KOPT-K1 (cell line): Measurements from ENCODE around the gene NFIX.
A peak's percentile ranks its signal among the peaks of the same experiment; 100 is the strongest.

ENCODE experiments used
- H3K27ac ChIP-seq: fragments of 200-600 bp; sonication (generic); 2 replicates; pipeline ENCODE4 v1.5.1; 2016; ENCODE audit warnings: antibody characterized with exemption, mild to moderate bottlenecking, low read depth, low read length; ENCODE audit not compliant: poor library complexity, severe bottlenecking
- H3K36me3 ChIP-seq: fragments of 200-600 bp; sonication (generic); 2 replicates; pipeline ENCODE4 v1.5.1; 2017; ENCODE audit warnings: antibody characterized with exemption, mild to moderate bottlenecking, low read length, moderate library complexity; ENCODE audit not compliant: insufficient read depth
- H3K9me3 ChIP-seq: fragments of 200-600 bp; sonication (generic); 2 replicates; pipeline ENCODE4 v1.5.1; 2017; ENCODE audit warnings: antibody characterized with exemption, low read length, mild to moderate bottlenecking; ENCODE audit not compliant: insufficient read depth, poor library complexity, severe bottlenecking

NFIX gene

GRCh38 chr19:13117176-13117771, 122.0 kb downstream of the NFIX start:
- Histone ChIP-seq H3K27ac (peak overlapping the region; percentile 91), H3K9me3 (no peaks in the 10 kb centered on the region), H3K36me3 (peaks cover 52% of the 10 kb centered on the region)

GRCh38 chr19:13117772-13118423, 122.6 kb downstream of the NFIX start, which contains the start of gene NACC1:
Gene NACC1 (plus strand): TSS chr19:13118264. CDS start chr19:13135208, 16,944 bp downstream.
- Histone ChIP-seq H3K27ac (peak within 1 kb of the TSS; percentile 91), H3K9me3 (no peaks in the 10 kb centered on the region), H3K36me3 (peaks cover 52% of the 10 kb centered on the region)

GRCh38 chr19:13118424-13119193, 123.3 kb downstream of the NFIX start:
- peak overlapping the region; percentile 91 for H3K27ac ChIP-seq
- H3K36me3 ChIP-seq = peaks cover 52% of the 10 kb centered on the region
- H3K9me3 ChIP-seq = no peaks in the 10 kb centered on the region

- no peaks in the 10 kb centered on the region for H3K9me3 ChIP-seq
- H3K36me3 ChIP-seq = peaks cover 52% of the 10 kb centered on the region
- H3K27ac ChIP-seq = peak overlapping the region; percentile 91
Observed at GRCh38 chr19:13119627-13120026, 124.4 kb downstream of the NFIX start.

GRCh38 chr19:13120031-13120430, 124.8 kb downstream of the NFIX start:
- Histone ChIP-seq H3K36me3 (peaks cover 52% of the 10 kb centered on the region), H3K9me3 (no peaks in the 10 kb centered on the region), H3K27ac (no peak overlapping the region)

- Histone ChIP-seq H3K9me3 (no peaks in the 10 kb centered on the region), H3K27ac (no peak overlapping the region), H3K36me3 (peaks cover 52% of the 10 kb centered on the region)
Observed at GRCh38 chr19:13120817-13121216, 125.5 kb downstream of the NFIX start.

- no peak overlapping the region for H3K27ac ChIP-seq
- no peaks in the 10 kb centered on the region for H3K9me3 ChIP-seq
- peaks cover 61% of the 10 kb centered on the region for H3K36me3 ChIP-seq
Observed at GRCh38 chr19:13121551-13122274, 126.4 kb downstream of the NFIX start.

- H3K36me3 ChIP-seq = peaks cover 62% of the 10 kb centered on the region
- no peak overlapping the region for H3K27ac ChIP-seq
- H3K9me3 ChIP-seq = no peaks in the 10 kb centered on the region
Observed at GRCh38 chr19:13122275-13122878, 127.1 kb downstream of the NFIX start.

- H3K36me3 ChIP-seq = peaks cover 65% of the 10 kb centered on the region
- no peak overlapping the region for H3K27ac ChIP-seq
- H3K9me3 ChIP-seq = no peaks in the 10 kb centered on the region
Observed at GRCh38 chr19:13122980-13123957, 128.0 kb downstream of the NFIX start.

- Histone ChIP-seq H3K36me3 (peaks cover 55% of the 10 kb centered on the region), H3K9me3 (no peaks in the 10 kb centered on the region)
Observed at GRCh38 chr19:13127051-13127450, 131.8 kb downstream of the NFIX start.

GRCh38 chr19:13127811-13128575, 132.7 kb downstream of the NFIX start:
- Histone ChIP-seq H3K27ac (no peak overlapping the region), H3K36me3 (peaks cover 55% of the 10 kb centered on the region), H3K9me3 (no peaks in the 10 kb centered on the region)

More at GRCh38 chr19:13127051-13127450, 131.8 kb downstream of the NFIX start:
- H3K27ac ChIP-seq = no peak overlapping the region

GRCh38 chr19:13128583-13128982, 133.3 kb downstream of the NFIX start:
- H3K27ac ChIP-seq = no peak overlapping the region
- H3K9me3 ChIP-seq = no peaks in the 10 kb centered on the region

GRCh38 chr19:13129384-13129783, 134.1 kb downstream of the NFIX start:
- Histone ChIP-seq H3K27ac (no peak overlapping the region), H3K36me3 (peaks cover 56% of the 10 kb centered on the region), H3K9me3 (no peaks in the 10 kb centered on the region)

More at GRCh38 chr19:13128583-13128982, 133.3 kb downstream of the NFIX start:
- peaks cover 54% of the 10 kb centered on the region for H3K36me3 ChIP-seq
